Measurements from ENCODE around the gene IFI27. TPM values are rescaled to one million over a fixed set of nuclear protein-coding genes. Genes with fewer than 3 reads are reported as not detected.

Gene IFI27
- polyA plus RNA-seq, 3 donors = 4.2 to 7.4 (median 6.4) TPM

- no peak for DNase-seq (ENCODE audit: low read depth in 3 of 3, low spot score in 2 of 3)
Measured at GRCh38 chr14:94123868-94124267, 13.3 kb downstream of the IFI27 start.

GRCh38 chr14:94124582-94125377 is 14.2 kb downstream of the IFI27 start:
- DNase-seq (ENCODE audit: low read depth in 3 of 3, low spot score in 2 of 3) = no peak

GRCh38 chr14:94125659-94126418 is 15.3 kb downstream of the IFI27 start:
- DNase-seq (ENCODE audit: low read depth in 3 of 3, low spot score in 2 of 3) = no peak

- DNase-seq (ENCODE audit: low read depth in 3 of 3, low spot score in 2 of 3) = no peak
Measured at GRCh38 chr14:94126419-94126677, 15.8 kb downstream of the IFI27 start.

GRCh38 chr14:94126800-94127199 is 16.3 kb downstream of the IFI27 start:
- no peak for DNase-seq (ENCODE audit: low read depth in 3 of 3, low spot score in 2 of 3)

- DNase-seq (ENCODE audit: low read depth in 3 of 3, low spot score in 2 of 3) = no peak
Measured at GRCh38 chr14:94127330-94127729, 16.8 kb downstream of the IFI27 start.

- no peak for DNase-seq (ENCODE audit: low read depth in 3 of 3, low spot score in 2 of 3)
Measured at GRCh38 chr14:94128216-94128839, 17.8 kb downstream of the IFI27 start.

GRCh38 chr14:94129111-94129757 is 18.7 kb downstream of the IFI27 start, which contains the start of gene IFI27L2:
IFI27L2 (minus strand) TSS chr14:94129604; CDS start chr14:94129564, 40 bp downstream.
- peak in 2 of 3 donors; percentile 52 to 56 for DNase-seq (ENCODE audit: low read depth in 3 of 3, low spot score in 2 of 3)

- DNase-seq (ENCODE audit: low read depth in 3 of 3, low spot score in 2 of 3) = peak in 2 of 3 donors; percentile 5 to 32
Measured at GRCh38 chr14:94129758-94130414, 19.4 kb downstream of the IFI27 start.

GRCh38 chr14:94132285-94132887 is 21.9 kb downstream of the IFI27 start:
- DNase-seq (ENCODE audit: low read depth in 3 of 3, low spot score in 2 of 3) = peak; percentile 51 to 57 (median 52)

GRCh38 chr14:94135476-94135875 is 24.9 kb downstream of the IFI27 start:
- DNase-seq (ENCODE audit: low read depth in 3 of 3, low spot score in 2 of 3) = no peak

GRCh38 chr14:94136575-94137331 is 26.2 kb downstream of the IFI27 start:
- DNase-seq (ENCODE audit: low read depth in 3 of 3, low spot score in 2 of 3) = peak; percentile 62 to 71 (median 63)

GRCh38 chr14:94138251-94138650 is 27.7 kb downstream of the IFI27 start:
- DNase-seq (ENCODE audit: low read depth in 3 of 3, low spot score in 2 of 3) = no peak

GRCh38 chr14:94139006-94139405 is 28.5 kb downstream of the IFI27 start:
- no peak for DNase-seq (ENCODE audit: low read depth in 3 of 3, low spot score in 2 of 3)

- no peak for DNase-seq (ENCODE audit: low read depth in 3 of 3, low spot score in 2 of 3)
Measured at GRCh38 chr14:94139421-94139820, 28.9 kb downstream of the IFI27 start.

- no peak for DNase-seq (ENCODE audit: low read depth in 3 of 3, low spot score in 2 of 3)
Measured at GRCh38 chr14:94142247-94142646, 31.7 kb downstream of the IFI27 start.

GRCh38 chr14:94142836-94143235 is 32.3 kb downstream of the IFI27 start:
- DNase-seq (ENCODE audit: low read depth in 3 of 3, low spot score in 2 of 3) = no peak

- no peak for DNase-seq (ENCODE audit: low read depth in 3 of 3, low spot score in 2 of 3)
Measured at GRCh38 chr14:94143239-94143638, 32.7 kb downstream of the IFI27 start.

GRCh38 chr14:94143711-94144110 is 33.2 kb downstream of the IFI27 start:
- no peak for DNase-seq (ENCODE audit: low read depth in 3 of 3, low spot score in 2 of 3)
